ENCODE data around the gene MMP15. TPM values are rescaled to one million over a fixed set of nuclear protein-coding genes. Genes with fewer than 3 reads are reported as not detected.

The MMP15 gene
- total and polyA plus RNA-seq, 4 donors, result 0.82 to 5.9 (median 3.8) TPM

GRCh38 chr16:58009856-58010416, 15.6 kb upstream of the MMP15 start:
- peaks cover 0 to 4% of the 10 kb centered on the region in 2 donors for H3K36me3 ChIP-seq (ENCODE audit: control insufficient read depth in 1 of 2, insufficient read depth in 2 of 2, low read length in 1 of 2)
- no peaks in the 10 kb centered on the region for H3K27me3 ChIP-seq (ENCODE audit: control insufficient read depth in 1 of 2, insufficient read depth in 2 of 2, low read length in 1 of 2)
- ATAC-seq (ENCODE audit: low FRiP score) (no peak), DNase-seq (no peak)
- intact Hi-C loops (cut with DNase I), result loop anchor here in 1 of 2 donors (10.0 kb wide), 1 partner anchor 435 kb away; no protein-coding TSS in a partner anchor
- H3K9me3 ChIP-seq (ENCODE audit: control insufficient read depth, low read length), result no peaks in the 10 kb centered on the region
- H3K27ac ChIP-seq (ENCODE audit: low read depth in 1 of 2, low read length in 2 of 2), result no peak overlapping the region
- 93 to 94% methylated on average over 11 of the region's 11 CpGs for WGBS, 2 donors
- H3K4me1 ChIP-seq (ENCODE audit: control insufficient read depth in 1 of 2, insufficient read depth in 2 of 2, low read length in 2 of 2), result no peaks in the 10 kb centered on the region
- H3K4me3 ChIP-seq (ENCODE audit: low read length in 2 of 2), result no peak overlapping the region

GRCh38 chr16:58010886-58011285, 14.7 kb upstream of the MMP15 start:
- intact Hi-C loops (cut with DNase I), result no loop called here
- Histone ChIP-seq H3K27ac (ENCODE audit: low read depth in 1 of 2, low read length in 2 of 2) (no peak overlapping the region), H3K4me3 (ENCODE audit: low read length in 2 of 2) (no peak overlapping the region), H3K27me3 (ENCODE audit: control insufficient read depth in 1 of 2, insufficient read depth in 2 of 2, low read length in 1 of 2) (no peaks in the 10 kb centered on the region), H3K9me3 (ENCODE audit: control insufficient read depth, low read length) (no peaks in the 10 kb centered on the region), H3K4me1 (ENCODE audit: control insufficient read depth in 1 of 2, insufficient read depth in 2 of 2, low read length in 2 of 2) (no peaks in the 10 kb centered on the region), H3K36me3 (ENCODE audit: control insufficient read depth in 1 of 2, insufficient read depth in 2 of 2, low read length in 1 of 2) (peaks cover 0 to 4% of the 10 kb centered on the region in 2 donors)
- DNase-seq (no peak), ATAC-seq (ENCODE audit: low FRiP score) (no peak)
- 75 to 81% methylated on average over 3 of the region's 3 CpGs for WGBS, 2 donors

- H3K27me3 ChIP-seq (ENCODE audit: control insufficient read depth in 1 of 2, insufficient read depth in 2 of 2, low read length in 1 of 2), result no peaks in the 10 kb centered on the region
- WGBS, 2 donors, result 81 to 87% methylated on average over 3 of the region's 3 CpGs
- no peak for ATAC-seq (ENCODE audit: low FRiP score)
- no peaks in the 10 kb centered on the region for H3K9me3 ChIP-seq (ENCODE audit: control insufficient read depth, low read length)
- H3K4me3 ChIP-seq (ENCODE audit: low read length in 2 of 2), result no peak overlapping the region
- no peak overlapping the region for H3K27ac ChIP-seq (ENCODE audit: low read depth in 1 of 2, low read length in 2 of 2)
- H3K4me1 ChIP-seq (ENCODE audit: control insufficient read depth in 1 of 2, insufficient read depth in 2 of 2, low read length in 2 of 2), result no peaks in the 10 kb centered on the region
- DNase-seq, result no peak
- intact Hi-C loops (cut with DNase I), result no loop called here
- H3K36me3 ChIP-seq (ENCODE audit: control insufficient read depth in 1 of 2, insufficient read depth in 2 of 2, low read length in 1 of 2), result peaks cover 0 to 4% of the 10 kb centered on the region in 2 donors
Measured at GRCh38 chr16:58011652-58012051, 13.9 kb upstream of the MMP15 start.

- DNase-seq (no peak), ATAC-seq (ENCODE audit: low FRiP score) (no peak)
- Histone ChIP-seq H3K36me3 (ENCODE audit: control insufficient read depth in 1 of 2, insufficient read depth in 2 of 2, low read length in 1 of 2) (peaks cover 0 to 4% of the 10 kb centered on the region in 2 donors), H3K4me1 (ENCODE audit: control insufficient read depth in 1 of 2, insufficient read depth in 2 of 2, low read length in 2 of 2) (no peaks in the 10 kb centered on the region), H3K4me3 (ENCODE audit: low read length in 2 of 2) (no peak overlapping the region), H3K27ac (ENCODE audit: low read depth in 1 of 2, low read length in 2 of 2) (no peak overlapping the region), H3K27me3 (ENCODE audit: control insufficient read depth in 1 of 2, insufficient read depth in 2 of 2, low read length in 1 of 2) (no peaks in the 10 kb centered on the region), H3K9me3 (ENCODE audit: control insufficient read depth, low read length) (no peaks in the 10 kb centered on the region)
- 80 to 84% methylated on average over 9 of the region's 9 CpGs for WGBS, 2 donors
- intact Hi-C loops (cut with DNase I), result no loop called here
Measured at GRCh38 chr16:58012481-58012880, 13.1 kb upstream of the MMP15 start.

- Histone ChIP-seq H3K9me3 (ENCODE audit: control insufficient read depth, low read length) (no peaks in the 10 kb centered on the region), H3K4me1 (ENCODE audit: control insufficient read depth in 1 of 2, insufficient read depth in 2 of 2, low read length in 2 of 2) (no peaks in the 10 kb centered on the region), H3K36me3 (ENCODE audit: control insufficient read depth in 1 of 2, insufficient read depth in 2 of 2, low read length in 1 of 2) (peaks cover 0 to 4% of the 10 kb centered on the region in 2 donors), H3K27me3 (ENCODE audit: control insufficient read depth in 1 of 2, insufficient read depth in 2 of 2, low read length in 1 of 2) (no peaks in the 10 kb centered on the region), H3K27ac (ENCODE audit: low read depth in 1 of 2, low read length in 2 of 2) (no peak overlapping the region), H3K4me3 (ENCODE audit: low read length in 2 of 2) (no peak overlapping the region)
- WGBS, 2 donors, result 92 to 93% methylated on average over 9 of the region's 9 CpGs
- DNase-seq (no peak), ATAC-seq (ENCODE audit: low FRiP score) (no peak)
- intact Hi-C loops (cut with DNase I), result no loop called here
Measured at GRCh38 chr16:58013201-58013956, 12.2 kb upstream of the MMP15 start.

GRCh38 chr16:58016840-58017446, 8.6 kb upstream of the MMP15 start:
- Histone ChIP-seq H3K27ac (ENCODE audit: low read depth in 1 of 2, low read length in 2 of 2) (no peak overlapping the region), H3K4me1 (ENCODE audit: control insufficient read depth in 1 of 2, insufficient read depth in 2 of 2, low read length in 2 of 2) (no peaks in the 10 kb centered on the region), H3K36me3 (ENCODE audit: control insufficient read depth in 1 of 2, insufficient read depth in 2 of 2, low read length in 1 of 2) (peaks cover 0 to 2% of the 10 kb centered on the region in 2 donors), H3K9me3 (ENCODE audit: control insufficient read depth, low read length) (no peaks in the 10 kb centered on the region), H3K4me3 (ENCODE audit: low read length in 2 of 2) (no peak overlapping the region), H3K27me3 (ENCODE audit: control insufficient read depth in 1 of 2, insufficient read depth in 2 of 2, low read length in 1 of 2) (no peaks in the 10 kb centered on the region)
- DNase-seq (no peak), ATAC-seq (ENCODE audit: low FRiP score) (no peak)
- intact Hi-C loops (cut with DNase I), result no loop called here
- WGBS, 2 donors, result 67% methylated on average over 12 of the region's 12 CpGs

GRCh38 chr16:58018803-58019202, 6.8 kb upstream of the MMP15 start:
- Histone ChIP-seq H3K27me3 (ENCODE audit: control insufficient read depth in 1 of 2, insufficient read depth in 2 of 2, low read length in 1 of 2) (no peaks in the 10 kb centered on the region), H3K27ac (ENCODE audit: low read depth in 1 of 2, low read length in 2 of 2) (no peak overlapping the region), H3K4me3 (ENCODE audit: low read length in 2 of 2) (no peak overlapping the region), H3K9me3 (ENCODE audit: control insufficient read depth, low read length) (no peaks in the 10 kb centered on the region), H3K36me3 (ENCODE audit: control insufficient read depth in 1 of 2, insufficient read depth in 2 of 2, low read length in 1 of 2) (peaks cover 0 to 2% of the 10 kb centered on the region in 2 donors), H3K4me1 (ENCODE audit: control insufficient read depth in 1 of 2, insufficient read depth in 2 of 2, low read length in 2 of 2) (no peaks in the 10 kb centered on the region)
- intact Hi-C loops (cut with DNase I), result no loop called here
- WGBS, 2 donors, result 77 to 86% methylated on average over 7 of the region's 7 CpGs
- ATAC-seq (ENCODE audit: low FRiP score) (no peak), DNase-seq (peak in 1 of 2 donors; percentile 49)

- no peaks in the 10 kb centered on the region for H3K9me3 ChIP-seq (ENCODE audit: control insufficient read depth, low read length)
- H3K4me1 ChIP-seq (ENCODE audit: control insufficient read depth in 1 of 2, insufficient read depth in 2 of 2, low read length in 2 of 2), result no peaks in the 10 kb centered on the region
- H3K4me3 ChIP-seq (ENCODE audit: low read length in 2 of 2), result no peak overlapping the region
- H3K27ac ChIP-seq (ENCODE audit: low read depth in 1 of 2, low read length in 2 of 2), result no peak overlapping the region
- 82 to 83% methylated on average over 8 of the region's 8 CpGs for WGBS, 2 donors
- no peaks in the 10 kb centered on the region for H3K27me3 ChIP-seq (ENCODE audit: control insufficient read depth in 1 of 2, insufficient read depth in 2 of 2, low read length in 1 of 2)
- ATAC-seq (ENCODE audit: low FRiP score) (no peak), DNase-seq (no peak)
- H3K36me3 ChIP-seq (ENCODE audit: control insufficient read depth in 1 of 2, insufficient read depth in 2 of 2, low read length in 1 of 2), result peaks cover 0 to 2% of the 10 kb centered on the region in 2 donors
- intact Hi-C loops (cut with DNase I), result loop anchor here (5.0 to 10.0 kb wide), 2 partner anchors 102 to 475 kb away; no protein-coding TSS in a partner anchor
Measured at GRCh38 chr16:58019866-58020538, 5.6 kb upstream of the MMP15 start.

Measured in aorta (tissue), 5 donors.